ENCODE measurements around the gene NKPD1.

Gene NKPD1

DNA sequence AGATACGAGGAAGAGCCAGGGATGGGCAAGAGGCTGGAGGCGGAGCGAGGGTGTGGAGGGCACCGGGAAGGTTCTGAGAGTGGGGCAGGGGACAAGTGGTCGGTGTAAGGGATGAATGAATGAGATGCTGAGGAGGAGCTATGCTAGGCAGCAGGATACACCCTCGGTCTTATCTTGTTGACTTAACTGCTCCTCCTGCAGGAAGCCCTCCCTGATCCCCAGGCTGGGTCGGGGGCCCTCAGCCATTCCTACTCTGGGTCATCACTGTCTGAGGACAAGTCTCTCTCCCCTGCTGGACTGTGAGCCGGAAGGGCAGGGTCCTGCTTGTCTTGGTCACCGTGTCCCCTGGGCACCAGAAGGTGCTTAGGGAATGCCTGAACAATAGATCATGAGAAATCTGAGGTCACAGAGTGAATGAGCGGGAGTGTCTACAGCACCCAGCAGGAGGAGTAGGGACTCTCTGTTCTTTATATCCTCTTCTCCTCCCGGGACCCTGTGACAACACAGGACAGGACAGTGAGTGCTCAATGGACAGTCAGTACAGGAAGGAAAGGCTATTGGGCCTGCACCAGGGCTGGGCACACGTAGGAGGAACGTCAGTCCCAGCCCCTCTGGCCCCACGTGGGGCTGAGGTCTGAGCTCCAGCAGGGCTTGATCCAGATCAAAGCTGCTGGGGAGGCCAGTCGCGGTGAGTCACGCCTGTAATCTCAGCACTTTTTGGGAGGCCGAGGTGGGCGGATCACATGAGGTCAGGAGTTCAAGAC lies 6.5 kb downstream of the NKPD1 start:
- no peak for DNase-seq (ENCODE audit: low read depth)

- DNase-seq (ENCODE audit: low read depth) = no peak
These were observed 7.3 kb downstream of the NKPD1 start for GRCh38 chr19:45153339-45154063.

DNA sequence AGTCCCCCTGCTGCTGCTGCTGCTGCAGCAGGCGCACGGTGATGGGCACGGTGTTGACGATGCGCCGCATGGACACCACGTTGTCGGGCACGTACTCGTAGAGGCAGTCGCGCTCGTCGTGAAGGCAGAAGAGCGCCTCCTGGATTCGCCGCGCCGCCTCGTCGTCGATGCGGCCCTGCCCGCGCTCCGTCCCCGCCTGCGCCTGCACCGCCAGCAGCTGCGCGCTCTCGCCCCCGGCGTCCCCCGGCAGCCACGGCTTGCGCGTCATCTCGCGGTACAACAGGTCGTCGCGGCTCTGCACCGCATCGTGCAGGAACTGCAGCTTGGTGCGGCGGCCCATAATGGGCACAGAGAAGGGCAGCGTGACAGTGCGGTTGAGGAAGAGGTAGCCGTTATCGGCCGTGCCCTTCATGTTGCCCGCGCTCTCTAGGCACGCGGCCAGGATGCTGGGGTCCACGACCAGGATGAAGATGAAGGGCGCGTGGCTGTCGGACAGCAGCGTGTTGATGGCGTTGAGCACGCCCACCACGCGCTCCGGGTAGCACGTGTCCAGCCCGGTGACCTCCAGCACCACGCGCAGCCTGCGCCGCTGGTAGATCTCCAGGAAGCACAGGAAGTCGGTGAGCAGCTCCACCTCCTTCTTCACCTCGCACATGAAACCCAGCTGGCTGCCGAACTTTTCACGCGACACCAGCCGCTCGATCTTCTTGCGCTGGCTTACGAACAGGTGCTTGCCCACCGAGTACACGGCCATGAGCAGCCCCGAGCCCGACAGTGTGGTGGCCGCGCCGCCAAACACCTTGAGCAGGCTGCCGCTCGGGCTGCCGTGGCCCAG lies 8.1 kb downstream of the NKPD1 start:
- no peak for DNase-seq (ENCODE audit: low read depth)

DNA sequence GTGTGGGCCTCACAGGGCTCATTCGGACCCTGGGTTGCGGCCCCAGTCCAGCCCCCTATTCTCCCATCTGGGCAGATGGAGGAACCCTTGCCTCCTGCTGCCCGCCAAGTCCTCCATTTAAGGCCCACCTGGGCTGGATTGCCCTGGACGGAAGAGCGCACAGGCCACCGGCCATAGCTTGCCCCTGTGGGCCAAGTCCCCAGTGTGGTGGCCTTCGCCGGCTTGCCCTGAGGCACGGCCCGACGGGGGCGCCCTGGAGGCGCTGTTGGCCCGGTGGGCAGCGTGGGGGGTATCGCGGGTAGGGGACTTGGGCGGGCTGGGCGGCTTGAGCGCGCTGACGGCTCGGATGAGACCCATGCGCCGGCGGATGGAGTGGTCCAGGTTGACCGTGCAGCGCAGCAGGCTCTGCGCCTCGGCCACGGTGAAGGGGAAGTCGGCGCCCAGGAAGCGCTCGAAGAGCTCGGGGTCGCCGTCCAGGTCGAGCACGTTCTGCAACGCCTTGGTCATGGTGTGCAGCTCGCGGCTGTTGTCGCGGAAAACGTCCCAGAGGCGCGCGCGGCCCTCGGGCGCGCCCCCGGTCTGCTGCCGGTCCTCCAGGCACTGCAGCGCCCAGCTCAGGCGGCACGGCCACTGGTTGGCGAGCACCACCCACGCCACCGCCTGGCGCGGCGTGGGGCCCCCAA lies 8.8 kb downstream of the NKPD1 start:
- no peak for DNase-seq (ENCODE audit: low read depth)

GRCh38 chr19:45151320-45151719 lies 9.5 kb downstream of the NKPD1 start:
- DNase-seq (ENCODE audit: low read depth) = no peak

DNA sequence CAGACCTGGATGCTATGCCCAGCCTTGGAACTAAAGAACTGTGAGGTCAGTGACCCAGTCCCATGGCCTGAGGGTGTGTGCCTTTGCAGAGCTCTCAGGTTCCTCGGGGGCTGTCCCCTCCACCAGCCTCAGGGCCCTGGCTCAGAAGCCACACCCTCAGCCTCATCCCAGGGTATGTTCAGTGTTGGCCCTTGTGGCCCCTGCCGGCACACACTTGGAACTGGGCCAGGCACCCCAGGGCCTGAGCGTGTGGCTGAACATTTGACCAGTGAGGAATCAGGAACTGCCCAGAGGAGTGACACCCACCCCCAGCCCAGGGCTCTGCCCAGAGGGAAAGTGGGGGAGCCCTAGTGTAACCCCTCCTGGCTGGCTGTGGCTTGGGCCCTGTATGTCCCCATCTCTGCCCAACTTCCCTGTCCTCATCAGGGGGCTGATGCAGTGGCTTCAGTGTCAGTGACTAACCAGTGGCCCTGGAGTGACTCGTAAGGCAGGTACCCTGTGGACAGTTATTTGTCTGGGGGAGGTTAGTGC lies 10.0 kb downstream of the NKPD1 start:
- DNase-seq (ENCODE audit: low read depth) = no peak

- DNase-seq (ENCODE audit: low read depth) = no peak
These were observed 10.6 kb downstream of the NKPD1 start for GRCh38 chr19:45150180-45150579.

DNA sequence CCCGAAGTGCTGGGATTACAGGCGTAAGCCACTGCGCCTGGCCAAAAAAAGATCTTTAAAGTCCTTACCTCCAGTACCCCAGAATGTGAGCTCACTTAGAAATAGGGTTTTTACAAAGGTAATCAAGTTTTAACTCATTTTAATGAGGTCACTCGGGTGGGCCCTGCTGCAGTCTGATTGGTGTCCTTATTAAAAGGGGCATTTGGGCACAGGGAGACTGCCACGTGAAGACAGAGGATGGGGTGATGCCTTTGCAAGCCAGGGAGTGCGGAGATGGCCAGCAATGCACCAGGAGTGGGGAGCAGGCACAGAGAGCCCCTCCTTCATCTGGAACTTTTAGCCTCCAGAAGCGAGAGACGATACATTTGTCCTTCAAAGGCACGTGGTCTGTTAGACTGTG lies 11.7 kb downstream of the NKPD1 start:
- DNase-seq (ENCODE audit: low read depth) = no peak

GRCh38 chr19:45147835-45148676 lies 12.7 kb downstream of the NKPD1 start:
- no peak for DNase-seq (ENCODE audit: low read depth)

GRCh38 chr19:45146741-45147205 lies 14.0 kb downstream of the NKPD1 start:
- no peak for DNase-seq (ENCODE audit: low read depth)

DNA sequence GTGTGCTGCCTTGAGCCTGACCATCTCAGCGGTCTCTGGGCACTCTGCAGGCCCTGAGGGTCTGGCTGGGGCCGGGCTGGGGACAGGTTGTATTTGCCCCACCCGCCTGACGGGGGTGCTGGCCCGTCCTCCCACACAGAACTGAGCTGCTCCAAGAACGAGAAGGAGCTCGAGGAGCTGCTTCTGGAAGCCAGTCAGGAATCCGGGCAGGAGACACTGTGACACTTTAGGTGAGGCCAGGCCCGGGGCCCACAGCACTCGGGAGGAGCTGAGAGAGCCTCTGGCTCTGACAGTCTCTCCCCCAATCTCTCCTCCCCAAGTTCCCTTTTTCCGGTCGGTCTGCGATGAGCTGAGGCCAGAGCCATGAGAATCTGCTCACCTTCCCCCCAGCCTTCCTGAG lies 14.5 kb downstream of the NKPD1 start:
- no peak for DNase-seq (ENCODE audit: low read depth)

DNA sequence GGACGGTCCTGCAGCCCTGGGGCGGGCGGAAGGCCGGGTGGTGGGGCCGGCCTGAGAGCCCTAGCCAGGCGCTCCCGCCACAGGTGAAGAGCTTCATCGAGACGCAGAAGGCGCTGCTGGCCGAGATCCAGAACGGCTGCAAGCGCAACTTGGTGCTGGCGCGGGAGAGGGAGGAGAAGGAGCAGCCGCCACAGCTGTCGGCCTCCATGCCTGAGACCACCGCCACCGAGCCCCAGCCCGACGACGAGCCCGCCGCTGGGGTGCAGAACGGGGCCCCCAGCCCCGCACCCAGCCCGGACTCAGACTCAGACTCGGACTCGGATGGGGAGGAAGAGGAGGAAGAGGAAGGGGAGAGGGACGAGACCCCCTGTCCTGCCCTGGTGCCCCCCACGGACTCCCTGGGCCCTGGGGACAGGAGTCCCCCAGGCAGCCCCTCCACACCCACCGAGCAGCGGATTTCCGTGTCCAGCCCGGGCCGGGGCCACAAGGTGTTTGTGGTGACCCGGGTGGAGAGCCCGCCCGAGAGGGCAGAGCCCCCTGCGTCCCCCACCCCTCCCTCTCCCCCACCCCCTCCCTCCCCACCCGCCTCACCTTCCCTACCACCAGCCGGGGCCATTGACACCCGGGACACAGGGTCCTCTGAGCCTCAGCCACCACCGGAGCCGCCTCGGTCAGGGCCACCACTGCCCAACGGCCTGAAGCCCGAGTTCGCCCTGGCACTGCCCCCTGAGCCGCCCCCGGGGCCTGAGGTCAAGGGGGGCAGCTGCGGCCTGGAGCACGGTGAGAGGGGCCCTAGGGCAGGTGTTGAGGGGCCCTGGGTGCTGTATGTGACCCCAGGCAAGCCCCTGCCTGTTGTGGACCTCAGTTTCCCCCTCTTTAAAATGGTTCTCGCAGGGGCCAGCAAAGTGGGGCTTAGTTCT lies 15.3 kb downstream of the NKPD1 start:
- DNase-seq (ENCODE audit: low read depth) = no peak

- no peak for DNase-seq (ENCODE audit: low read depth)
These were observed 16.1 kb downstream of the NKPD1 start for GRCh38 chr19:45144431-45145269.

DNA sequence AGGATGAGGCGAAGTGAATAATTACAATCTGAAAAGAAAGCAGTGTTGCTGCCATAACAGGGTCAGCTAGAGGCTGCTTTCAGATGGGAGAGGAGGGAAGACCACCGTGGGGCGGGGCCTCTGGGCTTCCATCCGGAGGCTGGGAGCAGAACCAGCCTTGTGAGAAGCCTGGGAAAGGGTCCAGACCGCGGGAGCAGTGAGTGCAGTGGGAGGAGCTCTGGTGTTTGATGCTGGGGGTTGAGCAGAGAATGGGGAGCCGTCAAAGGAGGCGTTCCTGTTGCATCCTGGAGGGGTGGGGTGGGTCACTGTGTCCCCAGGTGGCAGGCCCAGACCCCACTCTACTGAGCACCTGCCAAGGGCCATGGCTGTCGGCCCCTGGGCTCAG lies 18.1 kb downstream of the NKPD1 start:
- no peak for DNase-seq (ENCODE audit: low read depth)

- no peak for DNase-seq (ENCODE audit: low read depth)
These were observed 18.6 kb downstream of the NKPD1 start for GRCh38 chr19:45142016-45142725.

DNA sequence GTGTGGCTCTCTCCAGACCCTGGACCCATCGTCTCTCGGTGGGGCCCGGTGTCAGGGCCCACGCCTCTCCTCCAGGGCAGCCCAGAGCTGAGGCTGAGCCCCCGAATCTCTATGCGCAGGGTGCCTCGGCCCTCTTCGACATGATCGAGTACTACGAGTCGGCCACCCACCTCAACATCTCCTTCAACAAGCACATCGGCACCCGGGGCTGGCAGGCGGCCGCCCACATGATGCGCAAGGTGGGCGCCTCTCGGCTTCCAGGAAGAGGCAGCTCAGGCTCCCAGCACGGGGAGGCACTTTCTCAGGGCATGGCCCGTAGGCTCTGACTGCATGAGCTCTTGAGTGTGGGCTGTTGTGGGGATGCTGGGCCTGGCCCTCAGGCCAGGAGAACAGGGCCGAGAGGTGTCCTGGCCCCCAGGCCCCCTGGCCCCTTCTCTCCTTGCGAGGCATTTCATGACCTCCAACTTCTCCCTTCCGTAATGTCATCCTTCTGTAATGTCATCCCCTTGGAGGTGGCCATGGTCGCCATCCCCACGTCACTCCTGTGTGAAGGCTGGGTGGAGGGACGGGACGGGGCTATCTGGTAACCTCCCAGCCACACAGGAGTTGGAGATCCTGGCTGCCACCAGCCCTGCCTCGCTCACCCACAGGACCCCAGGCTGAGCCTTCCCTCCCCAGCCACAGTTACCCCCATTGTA lies 19.4 kb downstream of the NKPD1 start:
- DNase-seq (ENCODE audit: low read depth) = no peak

DNA sequence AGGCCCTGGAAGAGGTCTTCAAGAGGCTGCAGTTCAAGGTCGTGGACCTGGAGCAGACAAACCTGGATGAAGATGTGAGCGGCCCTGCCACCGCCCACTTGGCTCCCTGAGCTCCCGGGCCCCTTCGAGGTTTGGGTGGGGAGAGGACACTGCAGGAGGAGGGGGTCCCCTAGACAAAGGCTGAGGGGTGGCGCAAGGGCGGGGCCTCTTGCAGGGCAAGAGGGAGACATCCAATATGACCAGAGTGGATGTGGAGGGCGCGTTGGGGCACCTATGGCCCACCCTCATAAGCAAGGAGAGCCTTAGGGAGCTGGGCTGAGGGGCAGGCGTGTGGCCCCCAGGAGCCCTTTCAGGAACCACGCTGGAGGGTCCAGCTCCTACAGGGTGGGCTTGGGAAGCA lies 20.2 kb downstream of the NKPD1 start:
- no peak for DNase-seq (ENCODE audit: low read depth)

DNA sequence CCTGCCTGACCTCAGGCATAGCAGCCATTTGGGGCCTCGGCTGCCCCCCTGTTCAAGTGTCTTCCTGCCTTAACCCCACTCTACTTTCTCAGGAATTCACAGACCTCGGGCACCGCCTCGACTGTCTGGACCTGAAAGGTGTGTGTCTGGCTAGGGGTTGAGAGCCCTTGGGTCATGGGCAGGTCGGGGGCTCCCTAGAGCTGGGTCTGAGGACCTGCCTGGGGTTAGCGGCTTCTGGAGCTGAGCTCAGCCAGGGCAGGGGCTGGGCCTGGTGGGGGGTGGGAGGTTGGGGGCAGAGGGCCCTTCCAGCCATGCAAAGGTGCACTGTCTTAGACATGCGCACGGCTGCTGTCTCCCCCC lies 20.7 kb downstream of the NKPD1 start:
- no peak for DNase-seq (ENCODE audit: low read depth)

All from activated T-cell treated with anti-CD3 and anti-CD28 coated beads for 1 hour (primary cell).